Adipocyte (in vitro differentiated cells): ENCODE data around the gene SUPT3H.

Source experiments
- DNase-seq: peaks from one replicate; pipeline ENCODE4 v3.0.0-alpha.2; 2015; ENCODE audit warnings: low read depth
- H3K27me3 ChIP-seq: replicated peaks from 2 replicates; pipeline ENCODE4 v1.7.0; 2013; ENCODE audit warnings: mild to moderate bottlenecking, low read length, moderate library complexity; ENCODE audit not compliant: control insufficient read depth, insufficient read depth
- H3K36me3 ChIP-seq: 2 replicates; pipeline ENCODE4 v1.7.0; 2013; ENCODE audit warnings: low read length, mild to moderate bottlenecking, moderate library complexity; ENCODE audit not compliant: control insufficient read depth, insufficient read depth, severe bottlenecking
- H3K4me1 ChIP-seq: 2 replicates; pipeline ENCODE4 v1.7.0; 2013; ENCODE audit warnings: mild to moderate bottlenecking, low read length, moderate library complexity; ENCODE audit not compliant: control insufficient read depth, insufficient read depth
- H3K4me3 ChIP-seq: 2 replicates; pipeline ENCODE4 v1.7.0; 2013; ENCODE audit warnings: mild to moderate bottlenecking, low read length, moderate library complexity
- H3K9ac ChIP-seq: 2 replicates; pipeline ENCODE4 v1.7.0; 2013; ENCODE audit warnings: mild to moderate bottlenecking, low read length, moderate library complexity
- H3K9me3 ChIP-seq: 2 replicates; pipeline ENCODE4 v1.7.0; 2013; ENCODE audit warnings: mild to moderate bottlenecking, low read length, moderate library complexity; ENCODE audit not compliant: control insufficient read depth

The SUPT3H gene

GRCh38 chr6:45377554-45378333 lies at the start of gene SUPT3H:
SUPT3H (minus strand) TSS chr6:45377934.
- DNase-seq, result peak; percentile 97
- H3K9me3 ChIP-seq, result no peaks in the 10 kb centered on the region
- H3K27me3 ChIP-seq, result no peaks in the 10 kb centered on the region
- peaks cover 18% of the 10 kb centered on the region for H3K4me1 ChIP-seq
- no peaks in the 10 kb centered on the region for H3K36me3 ChIP-seq
- peak within 1 kb of the TSS; percentile 98 for H3K9ac ChIP-seq
- H3K4me3 ChIP-seq, result peak within 1 kb of the TSS; percentile 97

GRCh38 chr6:45426251-45426650 lies 48.5 kb upstream of the SUPT3H start:
- no peak for DNase-seq
- H3K9ac ChIP-seq, result no peak overlapping the region
- H3K36me3 ChIP-seq, result no peaks in the 10 kb centered on the region
- no peak overlapping the region for H3K4me3 ChIP-seq
- H3K27me3 ChIP-seq, result no peaks in the 10 kb centered on the region
- no peaks in the 10 kb centered on the region for H3K9me3 ChIP-seq
- peaks cover 13% of the 10 kb centered on the region for H3K4me1 ChIP-seq

GRCh38 chr6:45424451-45424861 lies 46.7 kb upstream of the SUPT3H start:
- H3K27me3 ChIP-seq, result no peaks in the 10 kb centered on the region
- H3K4me3 ChIP-seq, result peak overlapping the region; percentile 96
- H3K4me1 ChIP-seq, result peaks cover 30% of the 10 kb centered on the region
- peak overlapping the region; percentile 88 for H3K9ac ChIP-seq
- H3K36me3 ChIP-seq, result no peaks in the 10 kb centered on the region
- no peak for DNase-seq
- H3K9me3 ChIP-seq, result no peaks in the 10 kb centered on the region

- no peaks in the 10 kb centered on the region for H3K36me3 ChIP-seq
- no peaks in the 10 kb centered on the region for H3K9me3 ChIP-seq
- H3K9ac ChIP-seq, result peak overlapping the region; percentile 88
- no peak for DNase-seq
- H3K4me3 ChIP-seq, result peak overlapping the region; percentile 96
- H3K27me3 ChIP-seq, result no peaks in the 10 kb centered on the region
- peaks cover 34% of the 10 kb centered on the region for H3K4me1 ChIP-seq
Observed at GRCh38 chr6:45423824-45424450, 46.2 kb upstream of the SUPT3H start.

- peak; percentile 73 for DNase-seq
Observed at GRCh38 chr6:45423111-45423823, 45.5 kb upstream of the SUPT3H start.

GRCh38 chr6:45422503-45423110 lies 44.9 kb upstream of the SUPT3H start:
- Histone ChIP-seq H3K9ac (peak overlapping the region; percentile 88), H3K9me3 (no peaks in the 10 kb centered on the region), H3K36me3 (no peaks in the 10 kb centered on the region), H3K4me3 (peak overlapping the region; percentile 96), H3K4me1 (peaks cover 34% of the 10 kb centered on the region), H3K27me3 (no peaks in the 10 kb centered on the region)
- peak; percentile 63 for DNase-seq

More at GRCh38 chr6:45423111-45423823, 45.5 kb upstream of the SUPT3H start:
- Histone ChIP-seq H3K9ac (peak overlapping the region; percentile 88), H3K36me3 (no peaks in the 10 kb centered on the region), H3K4me3 (peak overlapping the region; percentile 96), H3K9me3 (no peaks in the 10 kb centered on the region), H3K4me1 (peaks cover 34% of the 10 kb centered on the region), H3K27me3 (no peaks in the 10 kb centered on the region)

- H3K36me3 ChIP-seq, result no peaks in the 10 kb centered on the region
- peak; percentile 82 for DNase-seq
- peak overlapping the region; percentile 88 for H3K9ac ChIP-seq
- no peaks in the 10 kb centered on the region for H3K9me3 ChIP-seq
- H3K4me1 ChIP-seq, result peaks cover 33% of the 10 kb centered on the region
- H3K4me3 ChIP-seq, result peak overlapping the region; percentile 96
- no peaks in the 10 kb centered on the region for H3K27me3 ChIP-seq
Observed at GRCh38 chr6:45421709-45422502, 44.2 kb upstream of the SUPT3H start.

- H3K9ac ChIP-seq, result peak overlapping the region; percentile 88
- no peaks in the 10 kb centered on the region for H3K27me3 ChIP-seq
- H3K4me1 ChIP-seq, result peaks cover 41% of the 10 kb centered on the region
- no peaks in the 10 kb centered on the region for H3K9me3 ChIP-seq
- peak overlapping the region; percentile 96 for H3K4me3 ChIP-seq
- H3K36me3 ChIP-seq, result no peaks in the 10 kb centered on the region
- DNase-seq, result no peak
Observed at GRCh38 chr6:45420909-45421708, 43.4 kb upstream of the SUPT3H start.

- H3K27me3 ChIP-seq, result no peaks in the 10 kb centered on the region
- H3K4me1 ChIP-seq, result peaks cover 49% of the 10 kb centered on the region
- no peak for DNase-seq
- peak overlapping the region; percentile 88 for H3K9ac ChIP-seq
- peak overlapping the region; percentile 96 for H3K4me3 ChIP-seq
- no peaks in the 10 kb centered on the region for H3K36me3 ChIP-seq
- no peaks in the 10 kb centered on the region for H3K9me3 ChIP-seq
Observed at GRCh38 chr6:45420083-45420908, 42.6 kb upstream of the SUPT3H start.
